ENCODE data around the gene PLEKHJ1.

The PLEKHJ1 gene

GRCh38 chr19:2249010-2249866 is 13.1 kb upstream of the PLEKHJ1 start, which contains the start of gene AMH:
Gene AMH, plus strand, starts transcription at chr19:2249323. Its CDS starts 10 bp downstream, at chr19:2249333.
- no peak for DNase-seq (ENCODE audit: low spot score)

- DNase-seq (ENCODE audit: low spot score): no peak
Observed at GRCh38 chr19:2248136-2249009, 12.2 kb upstream of the PLEKHJ1 start.

DNA sequence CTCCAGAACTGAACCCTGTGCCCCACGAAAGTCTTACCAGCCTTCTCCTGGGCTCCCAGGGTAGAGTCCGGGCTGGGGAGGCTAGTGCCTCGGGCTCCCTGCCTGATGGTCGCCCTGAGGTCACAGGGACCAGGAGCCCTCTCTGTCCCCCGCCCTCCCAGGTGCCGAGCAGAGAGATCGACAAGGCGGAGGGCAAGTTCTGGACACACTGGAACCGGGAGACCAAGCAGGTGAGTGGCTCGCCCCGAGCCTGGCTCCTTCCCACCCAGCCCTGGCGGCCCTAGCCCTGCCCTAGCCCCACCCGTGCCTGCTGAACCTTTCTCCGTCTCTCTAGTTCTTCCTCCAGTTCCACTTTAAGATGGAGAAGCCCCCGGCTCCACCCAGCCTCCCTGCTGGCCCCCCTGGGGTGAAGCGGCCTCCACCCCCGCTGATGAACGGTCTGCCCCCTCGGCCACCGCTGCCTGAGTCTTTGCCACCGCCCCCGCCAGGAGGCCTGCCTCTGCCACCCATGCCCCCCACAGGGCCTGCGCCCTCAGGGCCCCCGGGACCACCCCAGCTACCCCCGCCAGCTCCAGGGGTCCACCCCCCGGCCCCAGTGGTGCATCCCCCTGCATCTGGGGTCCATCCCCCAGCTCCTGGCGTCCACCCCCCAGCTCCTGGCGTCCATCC is 11.4 kb upstream of the PLEKHJ1 start:
- no peak for DNase-seq (ENCODE audit: low spot score)

GRCh38 chr19:2246801-2247361 is 10.8 kb upstream of the PLEKHJ1 start:
- no peak for DNase-seq (ENCODE audit: low spot score)

GRCh38 chr19:2246014-2246620 is 10.0 kb upstream of the PLEKHJ1 start:
- no peak for DNase-seq (ENCODE audit: low spot score)

DNA sequence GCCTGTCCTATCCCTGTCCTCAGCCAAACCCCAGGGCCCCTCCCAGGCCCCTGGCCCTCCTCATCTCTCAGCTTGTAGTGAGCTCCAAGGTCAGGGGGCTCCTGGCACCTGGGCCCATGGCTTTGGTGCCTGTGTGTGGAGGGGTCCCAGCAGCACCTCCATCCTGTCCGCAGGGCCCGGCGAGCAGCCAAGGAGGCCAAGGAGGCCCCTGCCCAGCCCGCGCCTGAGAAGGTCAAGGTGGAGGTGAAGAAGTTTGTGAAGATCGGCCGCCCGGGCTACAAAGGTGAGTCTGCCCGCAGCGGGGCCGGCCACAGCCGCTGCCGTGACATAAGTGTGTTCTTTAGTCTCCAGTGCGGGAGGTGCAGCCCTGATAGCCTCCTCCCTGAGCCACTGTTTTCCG is 9.1 kb upstream of the PLEKHJ1 start:
- no peak for DNase-seq (ENCODE audit: low spot score)

DNA sequence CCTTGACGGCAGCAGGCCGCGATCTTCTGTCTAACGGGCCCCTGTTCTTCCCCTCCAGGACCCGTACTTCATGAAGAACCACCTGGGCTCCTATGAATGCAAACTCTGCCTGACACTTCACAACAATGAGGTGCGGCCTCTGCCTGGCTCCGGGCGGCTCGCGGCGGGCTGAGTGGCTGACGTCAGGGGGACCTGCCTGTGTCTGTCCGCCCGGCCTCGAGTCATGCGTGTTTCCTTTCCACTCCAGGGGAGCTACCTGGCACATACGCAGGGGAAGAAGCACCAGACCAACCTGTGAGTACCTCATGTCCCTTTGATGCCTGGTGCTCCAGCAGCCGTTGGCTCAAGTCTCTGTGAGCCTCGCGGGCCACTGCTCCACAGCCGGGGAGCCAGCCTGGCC is 8.4 kb upstream of the PLEKHJ1 start:
- DNase-seq (ENCODE audit: low spot score): no peak

GRCh38 chr19:2244125-2244411 is 7.9 kb upstream of the PLEKHJ1 start:
- DNase-seq (ENCODE audit: low spot score): no peak

- DNase-seq (ENCODE audit: low spot score): no peak
Observed at GRCh38 chr19:2243274-2244124, 7.4 kb upstream of the PLEKHJ1 start.

- DNase-seq (ENCODE audit: low spot score): no peak
Observed at GRCh38 chr19:2242816-2243215, 6.7 kb upstream of the PLEKHJ1 start.

DNA sequence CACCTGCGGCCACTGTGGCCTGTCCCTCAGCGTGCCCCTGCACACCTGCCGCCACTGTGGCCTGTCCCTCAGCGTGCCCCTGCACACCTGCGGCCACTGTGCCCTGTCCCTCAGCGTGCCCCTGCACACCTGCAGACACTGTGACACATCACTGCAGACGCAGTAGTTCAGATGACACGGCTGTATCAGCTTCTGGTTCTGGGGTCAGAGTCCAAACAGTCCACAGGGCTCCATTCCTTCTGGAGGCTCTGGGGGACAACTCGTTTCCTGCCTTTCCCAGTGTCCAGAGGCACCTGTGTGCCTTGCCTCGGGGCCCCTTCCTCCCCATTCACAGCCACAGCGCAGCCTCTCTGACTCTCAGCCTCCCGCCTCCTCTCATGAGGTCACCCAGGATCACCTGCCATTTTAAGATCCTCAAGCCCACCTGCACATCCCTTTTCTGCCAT is 6.0 kb upstream of the PLEKHJ1 start:
- no peak for DNase-seq (ENCODE audit: low spot score)

DNA sequence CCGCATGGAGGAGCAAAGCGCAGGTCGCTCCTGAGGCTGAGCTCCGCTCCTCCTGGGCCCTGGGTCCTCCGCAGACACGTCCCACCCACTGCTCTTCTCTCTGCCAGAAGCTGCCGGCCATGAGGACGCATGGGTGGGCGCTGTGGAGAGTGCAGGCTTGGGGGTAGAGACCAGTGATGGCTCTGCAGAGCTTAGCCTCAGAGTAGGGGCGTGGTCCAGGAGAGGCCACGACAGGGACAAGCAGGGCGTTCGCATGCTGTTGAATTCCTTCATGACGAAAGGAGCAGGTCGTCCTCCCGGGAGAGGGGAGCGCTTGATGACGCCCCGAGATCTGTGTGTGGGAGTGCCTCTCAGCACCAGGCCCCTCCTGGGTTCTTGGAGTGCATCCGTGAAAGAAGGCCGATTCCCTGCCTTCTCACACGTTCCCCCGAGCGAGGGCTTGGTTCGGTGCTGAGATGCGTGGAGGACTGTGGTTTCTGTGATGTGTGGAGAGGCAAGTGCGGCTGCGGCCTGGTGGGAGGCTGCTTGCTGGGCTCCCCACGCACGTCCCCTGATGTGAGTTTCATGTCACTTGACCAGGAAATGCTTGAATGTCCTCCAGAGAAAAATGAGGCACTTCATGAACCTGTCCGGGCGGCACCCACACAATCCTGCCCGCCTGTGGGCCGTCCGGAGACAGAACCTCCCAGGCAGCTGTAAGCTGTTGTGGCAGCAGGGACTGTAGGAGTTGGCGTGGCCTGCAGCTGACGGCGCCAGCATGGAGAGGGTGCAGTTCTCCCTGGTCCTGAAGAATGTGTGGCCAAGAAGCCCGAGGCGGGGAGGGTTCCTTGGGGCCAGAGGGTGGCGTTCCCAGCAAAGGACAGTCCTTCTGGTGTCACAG is 5.0 kb upstream of the PLEKHJ1 start:
- DNase-seq (ENCODE audit: low spot score): no peak

DNA sequence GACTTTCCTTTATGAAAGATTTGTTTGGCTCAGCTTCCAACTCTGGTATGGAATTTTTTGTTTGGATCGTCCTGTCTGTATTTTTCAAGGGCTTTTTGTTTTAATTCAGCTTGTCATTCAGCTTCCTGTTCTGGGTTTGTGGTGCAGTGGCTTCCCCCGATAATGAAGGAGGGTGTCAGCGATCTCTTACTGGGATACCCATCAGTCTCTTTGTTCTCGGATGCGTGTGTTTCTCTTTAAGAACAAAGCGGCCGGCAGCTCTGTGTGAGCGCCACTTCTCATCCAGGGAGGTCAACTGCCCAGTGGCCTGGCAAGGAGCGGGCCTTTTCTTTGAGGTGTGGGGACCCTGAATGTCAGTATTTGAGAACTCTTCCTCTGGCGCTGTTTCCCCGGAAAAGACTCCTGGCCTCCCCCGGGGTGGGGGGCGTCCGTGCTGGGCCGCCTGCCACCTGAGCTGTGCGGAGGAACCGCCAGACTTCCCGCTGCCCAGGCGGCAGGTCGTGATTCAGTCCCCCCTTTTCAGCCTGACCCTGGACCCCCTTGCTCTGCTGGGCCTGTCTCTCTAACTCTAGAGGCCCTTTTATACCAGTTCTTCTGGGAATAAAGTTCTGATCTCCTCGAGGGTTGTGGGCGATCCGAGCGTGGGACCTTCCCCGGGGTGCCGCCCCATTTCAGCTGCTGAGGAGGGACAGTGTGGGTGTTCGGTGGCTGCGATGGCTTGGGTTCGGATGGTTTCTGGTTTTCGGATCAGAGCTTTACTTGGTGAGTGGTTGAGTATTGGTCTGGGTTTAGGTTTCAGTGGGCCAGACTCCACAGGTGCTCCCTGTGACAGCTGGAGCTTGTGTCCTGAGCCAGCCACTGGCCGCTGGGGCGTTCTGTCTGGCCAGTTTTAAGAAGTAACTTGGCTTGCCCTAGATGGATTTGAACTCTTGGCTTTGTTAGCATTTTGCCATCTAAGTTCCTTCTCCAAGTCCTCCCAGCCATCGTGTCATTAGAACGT is 3.9 kb upstream of the PLEKHJ1 start:
- DNase-seq (ENCODE audit: low spot score): no peak

GRCh38 chr19:2239173-2239572 is 3.0 kb upstream of the PLEKHJ1 start:
- DNase-seq (ENCODE audit: low spot score): no peak

DNA sequence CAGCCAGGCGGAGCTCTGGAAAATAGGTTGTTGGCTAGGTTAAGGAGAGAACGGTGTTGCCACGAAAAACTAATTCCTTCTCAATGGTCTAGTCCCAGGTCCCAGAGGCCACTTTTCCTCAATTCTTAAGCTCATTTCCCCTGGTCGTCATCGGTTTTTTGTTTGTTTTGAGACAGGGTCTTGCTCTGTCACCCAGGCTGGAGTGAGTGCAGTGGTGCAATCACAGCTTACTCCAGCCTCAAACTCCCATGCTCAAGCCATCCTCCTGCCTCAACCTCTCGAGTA is 1.7 kb upstream of the PLEKHJ1 start:
- no peak for DNase-seq (ENCODE audit: low spot score)

- DNase-seq (ENCODE audit: low spot score): no peak
Observed at GRCh38 chr19:2237051-2237868, 1.1 kb upstream of the PLEKHJ1 start.

DNA sequence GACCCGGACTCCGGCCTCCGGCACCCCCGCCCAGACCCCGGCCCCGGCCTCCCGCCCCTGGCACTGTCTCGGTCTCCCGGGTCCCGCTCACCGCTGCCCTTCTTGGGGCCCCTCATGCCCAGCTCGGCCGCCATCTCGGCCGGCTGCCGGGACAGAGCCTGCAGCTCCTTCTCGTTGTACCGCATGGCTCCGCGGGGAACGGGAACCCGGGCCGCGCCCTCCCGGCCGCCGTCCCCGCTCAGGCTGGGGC is 140 bp downstream of the PLEKHJ1 start:
- no peak for DNase-seq (ENCODE audit: low spot score)

DNA sequence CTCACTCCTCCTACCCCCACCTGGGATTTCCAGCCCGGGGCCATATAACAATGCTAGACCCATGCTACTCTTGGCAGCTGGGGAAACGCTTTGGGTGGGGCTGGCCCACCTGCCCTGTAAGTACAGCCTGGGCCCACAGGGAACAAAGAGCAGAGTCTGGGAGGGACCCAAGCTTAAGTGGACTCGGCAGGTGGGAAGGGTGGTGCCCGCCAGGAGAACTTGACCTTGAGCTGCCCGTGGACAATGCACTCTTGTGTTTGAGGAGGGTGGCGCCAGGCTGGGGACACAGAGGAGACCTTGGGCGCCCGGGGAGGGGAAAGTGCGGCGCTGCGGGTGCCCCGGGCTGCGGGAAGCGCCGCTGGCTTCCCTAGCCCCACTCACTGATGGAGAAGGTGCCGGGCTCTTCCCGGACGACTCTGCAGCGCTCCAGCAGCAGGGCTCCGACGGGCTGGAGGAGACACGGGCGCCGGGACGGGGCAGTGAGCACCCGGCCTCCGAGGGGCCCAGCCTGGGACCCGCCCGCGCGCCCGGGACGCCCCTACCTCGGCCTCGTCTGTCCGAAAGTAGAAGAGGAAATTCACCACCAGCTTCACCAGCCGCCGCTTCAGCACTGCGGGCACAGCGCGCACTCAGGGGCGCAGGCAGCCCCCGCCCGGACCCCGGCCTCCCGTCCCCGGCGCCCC is 607 bp downstream of the PLEKHJ1 start:
- no peak for DNase-seq (ENCODE audit: low spot score)

Data from D341Med (cell line).